CD8-positive, alpha-beta memory T cell (primary cell): ENCODE measurements around the gene DICER1. TPM values are rescaled to one million over a fixed set of nuclear protein-coding genes. Genes with fewer than 3 reads are reported as not detected.

Source experiments
- CTCF ChIA-PET: fragments of 350-600 bp; sonication (Branson Sonifier 250); formaldehyde crosslinking; loops from one replicate; lab custom pipeline; 2021; ENCODE audit warnings: antibody characterized with exemption; lab: Charles Lee
- POLR2A ChIA-PET: fragments of 350-600 bp; sonication (Branson Sonifier 250); formaldehyde crosslinking; loops from one replicate; lab custom pipeline; 2021; ENCODE audit warnings: antibody characterized with exemption; lab: Charles Lee
- DNase-seq, 5 donors: peaks; one replicate each; pipeline versions ENCODE4 v3.0.0 to v3.0.0-alpha.2; 2020 to 2022; ENCODE audit warnings: mixed read lengths in 1 of 5
- H3K27ac ChIP-seq: one replicate; pipeline ENCODE4 v1.7.0; 2013; ENCODE audit warnings: low read depth, mild to moderate bottlenecking, low read length, moderate library complexity
- H3K27me3 ChIP-seq: 2 replicates; pipeline ENCODE4 v1.7.0; 2013; ENCODE audit warnings: low read length, mild to moderate bottlenecking; ENCODE audit not compliant: insufficient read depth, poor library complexity, severe bottlenecking
- H3K36me3 ChIP-seq: 2 replicates; pipeline ENCODE4 v1.7.0; 2013; ENCODE audit warnings: mild to moderate bottlenecking, low read length, moderate library complexity; ENCODE audit not compliant: insufficient read depth
- H3K4me1 ChIP-seq: 2 replicates; pipeline ENCODE4 v1.7.0; 2013; ENCODE audit warnings: mild to moderate bottlenecking, low read length, moderate library complexity; ENCODE audit not compliant: insufficient read depth
- H3K4me3 ChIP-seq: 2 replicates; pipeline ENCODE4 v1.7.0; 2013; ENCODE audit warnings: mild to moderate bottlenecking, low read length
- H3K9me3 ChIP-seq: 2 replicates; pipeline ENCODE4 v1.7.0; 2013; ENCODE audit warnings: mild to moderate bottlenecking, low read length
- H3K27ac Mint-ChIP-seq, 8 donors: one replicate each; pipeline ENCODE4 v1.8.0; 2020 to 2021; ENCODE audit warnings: mixed read lengths in 8 of 8, mild to moderate bottlenecking in 6 of 8, inconsistent platforms in 3 of 8, moderate library complexity in 3 of 8
- H3K27me3 Mint-ChIP-seq, 2 donors: one replicate each; pipeline ENCODE4 v1.8.0; 2020 to 2021; ENCODE audit warnings: mixed read lengths in 2 of 2, mild to moderate bottlenecking in 1 of 2, moderate library complexity in 1 of 2
- H3K36me3 Mint-ChIP-seq, 3 donors: one replicate each; pipeline ENCODE4 v1.8.0; 2020 to 2021; ENCODE audit warnings: mixed read lengths in 3 of 3, inconsistent platforms in 1 of 3, mild to moderate bottlenecking in 1 of 3
- H3K4me1 Mint-ChIP-seq, 3 donors: one replicate each; pipeline ENCODE4 v1.8.0; 2020 to 2021; ENCODE audit warnings: mixed read lengths in 3 of 3, inconsistent platforms in 1 of 3, mild to moderate bottlenecking in 1 of 3
- H3K4me3 Mint-ChIP-seq, 7 donors: one replicate each; pipeline ENCODE4 v1.8.0; 2020 to 2021; ENCODE audit warnings: mixed read lengths in 7 of 7, mild to moderate bottlenecking in 6 of 7, moderate library complexity in 4 of 7, inconsistent platforms in 2 of 7
- H3K9me3 Mint-ChIP-seq, 5 donors: one replicate each; pipeline ENCODE4 v1.8.0; 2020 to 2022; ENCODE audit warnings: mixed read lengths in 5 of 5, mild to moderate bottlenecking in 3 of 5, moderate library complexity in 2 of 5, inconsistent platforms in 1 of 5
- polyA plus RNA-seq: library from polyadenylated mRNA; unstranded; fragments of 300-500 nt; fragmentation: Illumina TruSeq; gene quantifications from one replicate; pipeline ENCODE4 v1.2.3, GENCODE V29; 2021
- total RNA-seq, 2 experiments: library from RNA; stranded (reverse); gene quantifications; one replicate each; pipeline ENCODE4 v1.2.3, GENCODE V29; 2021

DICER1 gene
- total and polyA plus RNA-seq, 3 experiments from 2014 or later, result 15.0 to 62.0 (median 57.9) TPM

- Mint-ChIP-seq H3K27me3 (peaks cover 0 to 2% of the 10 kb centered on the region in 2 donors), H3K27ac (peak overlapping the region in 2 of 8 donors; percentile 17 to 72), H3K4me1 (peaks cover 40 to 67% (median 59%) of the 10 kb centered on the region in 3 donors), H3K36me3 (peaks cover 3 to 50% (median 15%) of the 10 kb centered on the region in 3 donors), H3K9me3 (no peaks in the 10 kb centered on the region), H3K4me3 (no peak overlapping the region)
- H3K4me1 ChIP-seq, result peaks cover 5% of the 10 kb centered on the region
- no peak for DNase-seq
- H3K36me3 ChIP-seq, result peaks cover 18% of the 10 kb centered on the region
- ChIA-PET CTCF (no interaction called here), POLR2A (no interaction called here)
- H3K9me3 ChIP-seq, result no peaks in the 10 kb centered on the region
- H3K4me3 ChIP-seq, result no peak overlapping the region
- H3K27me3 ChIP-seq, result no peaks in the 10 kb centered on the region
- no peak overlapping the region for H3K27ac ChIP-seq
Measured at GRCh38 chr14:95134304-95134933, 22.9 kb downstream of the DICER1 start.

- no peaks in the 10 kb centered on the region for H3K4me1 ChIP-seq
- peaks cover 21% of the 10 kb centered on the region for H3K36me3 ChIP-seq
- no peaks in the 10 kb centered on the region for H3K27me3 ChIP-seq
- H3K27me3 Mint-ChIP-seq, result peaks cover 0 to 2% of the 10 kb centered on the region in 2 donors
- H3K36me3 Mint-ChIP-seq, result peaks cover 3 to 62% (median 18%) of the 10 kb centered on the region in 3 donors
- H3K4me3 Mint-ChIP-seq, result no peak overlapping the region
- no peaks in the 10 kb centered on the region for H3K9me3 Mint-ChIP-seq
- H3K4me3 ChIP-seq, result no peak overlapping the region
- DNase-seq, result no peak
- H3K27ac ChIP-seq, result no peak overlapping the region
- POLR2A ChIA-PET, result no interaction called here
- no peaks in the 10 kb centered on the region for H3K9me3 ChIP-seq
- CTCF ChIA-PET, result no interaction called here
- H3K4me1 Mint-ChIP-seq, result peaks cover 34 to 67% (median 58%) of the 10 kb centered on the region in 3 donors
- H3K27ac Mint-ChIP-seq, result no peak overlapping the region
Measured at GRCh38 chr14:95133282-95133681, 24.0 kb downstream of the DICER1 start.

GRCh38 chr14:95132760-95133159 lies 24.6 kb downstream of the DICER1 start:
- H3K27me3 Mint-ChIP-seq, result peaks cover 0 to 2% of the 10 kb centered on the region in 2 donors
- no peaks in the 10 kb centered on the region for H3K27me3 ChIP-seq
- no peak for DNase-seq
- no peaks in the 10 kb centered on the region for H3K9me3 Mint-ChIP-seq
- ChIA-PET CTCF (no interaction called here), POLR2A (no interaction called here)
- no peaks in the 10 kb centered on the region for H3K4me1 ChIP-seq
- peaks cover 21% of the 10 kb centered on the region for H3K36me3 ChIP-seq
- no peak overlapping the region for H3K27ac Mint-ChIP-seq
- peaks cover 31 to 67% (median 57%) of the 10 kb centered on the region in 3 donors for H3K4me1 Mint-ChIP-seq
- no peaks in the 10 kb centered on the region for H3K9me3 ChIP-seq
- H3K4me3 Mint-ChIP-seq, result no peak overlapping the region
- H3K36me3 Mint-ChIP-seq, result peaks cover 3 to 64% (median 18%) of the 10 kb centered on the region in 3 donors
- H3K27ac ChIP-seq, result no peak overlapping the region
- H3K4me3 ChIP-seq, result no peak overlapping the region

GRCh38 chr14:95130549-95130948 lies 26.8 kb downstream of the DICER1 start:
- Histone ChIP-seq H3K27me3 (no peaks in the 10 kb centered on the region), H3K36me3 (peaks cover 21% of the 10 kb centered on the region), H3K4me3 (no peak overlapping the region), H3K4me1 (no peaks in the 10 kb centered on the region), H3K9me3 (no peaks in the 10 kb centered on the region), H3K27ac (no peak overlapping the region)
- Mint-ChIP-seq H3K27me3 (no peaks in the 10 kb centered on the region), H3K4me3 (no peak overlapping the region), H3K4me1 (peaks cover 17 to 56% (median 44%) of the 10 kb centered on the region in 3 donors), H3K36me3 (peaks cover 3 to 76% (median 19%) of the 10 kb centered on the region in 3 donors), H3K9me3 (no peaks in the 10 kb centered on the region), H3K27ac (no peak overlapping the region)
- no peak for DNase-seq
- CTCF ChIA-PET, result no interaction called here
- POLR2A ChIA-PET, result no interaction called here

GRCh38 chr14:95128140-95128539 lies 29.2 kb downstream of the DICER1 start:
- H3K4me1 ChIP-seq, result no peaks in the 10 kb centered on the region
- Mint-ChIP-seq H3K9me3 (no peaks in the 10 kb centered on the region), H3K27me3 (no peaks in the 10 kb centered on the region), H3K4me1 (peaks cover 7 to 40% (median 29%) of the 10 kb centered on the region in 3 donors), H3K27ac (no peak overlapping the region), H3K4me3 (no peak overlapping the region), H3K36me3 (peaks cover 10 to 83% (median 22%) of the 10 kb centered on the region in 3 donors)
- ChIA-PET CTCF (no interaction called here), POLR2A (no interaction called here)
- H3K36me3 ChIP-seq, result peaks cover 26% of the 10 kb centered on the region
- no peaks in the 10 kb centered on the region for H3K27me3 ChIP-seq
- no peak overlapping the region for H3K4me3 ChIP-seq
- DNase-seq, result no peak
- no peak overlapping the region for H3K27ac ChIP-seq
- no peaks in the 10 kb centered on the region for H3K9me3 ChIP-seq

GRCh38 chr14:95127531-95127911 lies 29.8 kb downstream of the DICER1 start:
- no peak overlapping the region for H3K27ac ChIP-seq
- no peaks in the 10 kb centered on the region for H3K27me3 ChIP-seq
- peaks cover 10 to 83% (median 18%) of the 10 kb centered on the region in 3 donors for H3K36me3 Mint-ChIP-seq
- H3K27ac Mint-ChIP-seq, result peak overlapping the region in 1 of 8 donors; percentile 41
- no peaks in the 10 kb centered on the region for H3K9me3 Mint-ChIP-seq
- H3K4me3 Mint-ChIP-seq, result no peak overlapping the region
- H3K4me1 ChIP-seq, result no peaks in the 10 kb centered on the region
- H3K4me1 Mint-ChIP-seq, result peaks cover 4 to 38% (median 28%) of the 10 kb centered on the region in 3 donors
- no peak overlapping the region for H3K4me3 ChIP-seq
- DNase-seq, result no peak
- ChIA-PET POLR2A (no interaction called here), CTCF (no interaction called here)
- peaks cover 21% of the 10 kb centered on the region for H3K36me3 ChIP-seq
- no peaks in the 10 kb centered on the region for H3K27me3 Mint-ChIP-seq
- no peaks in the 10 kb centered on the region for H3K9me3 ChIP-seq

- ChIA-PET POLR2A (no interaction called here), CTCF (no interaction called here)
- Histone ChIP-seq H3K36me3 (peaks cover 19% of the 10 kb centered on the region), H3K9me3 (no peaks in the 10 kb centered on the region), H3K4me1 (no peaks in the 10 kb centered on the region), H3K4me3 (no peak overlapping the region), H3K27me3 (no peaks in the 10 kb centered on the region), H3K27ac (no peak overlapping the region)
- H3K4me3 Mint-ChIP-seq, result no peak overlapping the region
- no peak for DNase-seq
- H3K36me3 Mint-ChIP-seq, result peaks cover 10 to 83% (median 20%) of the 10 kb centered on the region in 3 donors
- peaks cover 4 to 39% (median 28%) of the 10 kb centered on the region in 3 donors for H3K4me1 Mint-ChIP-seq
- no peaks in the 10 kb centered on the region for H3K9me3 Mint-ChIP-seq
- peak overlapping the region in 2 of 8 donors; percentile 29 to 46 for H3K27ac Mint-ChIP-seq
- no peaks in the 10 kb centered on the region for H3K27me3 Mint-ChIP-seq
Measured at GRCh38 chr14:95126906-95127530, 30.3 kb downstream of the DICER1 start.

- no peak for DNase-seq
- H3K27ac ChIP-seq, result no peak overlapping the region
- Mint-ChIP-seq H3K27me3 (no peaks in the 10 kb centered on the region), H3K36me3 (peaks cover 10 to 76% (median 21%) of the 10 kb centered on the region in 3 donors), H3K27ac (no peak overlapping the region), H3K9me3 (no peaks in the 10 kb centered on the region), H3K4me3 (no peak overlapping the region), H3K4me1 (peaks cover 4 to 37% (median 30%) of the 10 kb centered on the region in 3 donors)
- ChIA-PET POLR2A (no interaction called here), CTCF (no interaction called here)
- no peaks in the 10 kb centered on the region for H3K27me3 ChIP-seq
- H3K4me3 ChIP-seq, result no peak overlapping the region
- peaks cover 12% of the 10 kb centered on the region for H3K36me3 ChIP-seq
- H3K4me1 ChIP-seq, result no peaks in the 10 kb centered on the region
- no peaks in the 10 kb centered on the region for H3K9me3 ChIP-seq
Measured at GRCh38 chr14:95125915-95126314, 31.4 kb downstream of the DICER1 start.
